Stomach (tissue), 9 donors: ENCODE data around the gene CCND2. TPM values are rescaled to one million over a fixed set of nuclear protein-coding genes. Genes with fewer than 3 reads are reported as not detected.

Source experiments
- DNase-seq, 2 donors: peaks; one replicate each; pipeline versions ENCODE4 v3.0.0 to v3.0.0-alpha.2; 2013 to 2019
- H3K27ac ChIP-seq, 5 donors: fragments of 200-600 bp in 4 of 5; sonication (generic) in 4 of 5; one replicate each; pipeline ENCODE4 v1.5.1; 2013 to 2019; ENCODE audit warnings: mild to moderate bottlenecking in 1 of 5, moderate library complexity in 1 of 5
- H3K27me3 ChIP-seq, 3 donors: fragments of 200-600 bp; sonication (generic); one replicate each; pipeline ENCODE4 v1.5.1; 2017 to 2019; ENCODE audit warnings: mixed run types in 1 of 3
- H3K36me3 ChIP-seq, 4 donors: fragments of 200-600 bp; sonication (generic); 1 replicate in 3 of 4; 2 replicates in 1 of 4; pipeline ENCODE4 v1.5.1; 2016 to 2019
- H3K4me1 ChIP-seq, 4 donors: fragments of 200-600 bp; sonication (generic); one replicate each; pipeline ENCODE4 v1.5.1; 2016 to 2019
- H3K4me3 ChIP-seq, 4 donors: fragments of 200-600 bp; sonication (generic) in 3 of 4; one replicate each; pipeline ENCODE4 v1.5.1; 2016 to 2019; ENCODE audit warnings: mild to moderate bottlenecking in 1 of 4
- H3K9me3 ChIP-seq, 4 donors: fragments of 200-600 bp; sonication (generic); one replicate each; pipeline ENCODE4 v1.5.1; 2016 to 2019
- EP300 ChIP-seq: sonication (generic); formaldehyde crosslinking; IDR thresholded peaks from one replicate; pipeline ENCODE4 v1.6.1; 2017; ENCODE audit warnings: antibody characterized with exemption
- POLR2A ChIP-seq, 4 donors: fragments of 450-650 bp; IDR thresholded peaks; one replicate each; pipeline ENCODE4 v1.6.1; 2016; ENCODE audit warnings: antibody characterized with exemption in 4 of 4, control low read depth in 2 of 4, mild to moderate bottlenecking in 1 of 4, moderate library complexity in 1 of 4
- POLR2AphosphoS5 ChIP-seq, 3 donors: sonication (generic); formaldehyde crosslinking; IDR thresholded peaks; one replicate each; pipeline ENCODE4 v1.6.1; 2016; ENCODE audit warnings: antibody characterized with exemption in 3 of 3
- WGBS, 5 donors: extraction: QIAGEN DNeasy Blood & Tissue Kit in 3 of 5; methylation state at CpG; one replicate each; pipeline versions ENCODE4 v1.1.5 to v1.1.7; 2013 to 2018; 5-methylcytosine and 5-hydroxymethylcytosine counted together
- intact Hi-C: fragments of 100-400 bp; cut with DNase I; formaldehyde crosslinking; loops from one replicate; pipeline ENCODE4 v1.15.1; 2023; ENCODE audit warnings: low total_unique reads
- polyA plus RNA-seq, 3 donors: library from polyadenylated mRNA; stranded (reverse); fragments of 200-250 nt; gene quantifications; one replicate each; pipeline ENCODE4 v1.2.3, GENCODE V29; 2013
- total RNA-seq, 5 donors: library from RNA; depleted of rRNA; stranded (reverse); fragments of >200 nt; gene quantifications; one replicate each; pipeline versions ENCODE4 v1.1.0 to v1.2.3, GENCODE V29; 2014 to 2016
- TF ChIP-seq, protein P1 (sequence below), 7 experiments: fragments of 450-650 bp in 4 of 7; fragments of 200-600 bp in 3 of 7; sonication (generic) in 3 of 7; IDR thresholded peaks; one replicate each; pipeline ENCODE4 v1.5.1; 2016 to 2019; ENCODE audit warnings: antibody characterized with exemption in 7 of 7, control low read depth in 2 of 7, mild to moderate bottlenecking in 1 of 7
- donor health status: healthy with polysubstance abuse.
- donor health status: Bipolar disorder and iron deficiency.
- donor health status: healthy.

Gene CCND2
- total and polyA plus RNA-seq, 8 donors, result 5.5 to 89.0 (median 28.1) TPM

GRCh38 chr12:4256043-4256826, 17.3 kb upstream of the CCND2 start:
- Histone ChIP-seq H3K27me3 (no peaks in the 10 kb centered on the region), H3K4me3 (no peak overlapping the region), H3K27ac (no peak overlapping the region), H3K9me3 (no peaks in the 10 kb centered on the region), H3K4me1 (no peaks in the 10 kb centered on the region), H3K36me3 (no peaks in the 10 kb centered on the region)
- intact Hi-C loops, result no loop called here
- TF ChIP-seq POLR2AphosphoS5 (IDR thresholded peaks at IDR 0.05) (no peak), EP300 (no peak), POLR2A (IDR thresholded peaks at IDR 0.05) (no peak)
- TF ChIP-seq, protein P1, sequence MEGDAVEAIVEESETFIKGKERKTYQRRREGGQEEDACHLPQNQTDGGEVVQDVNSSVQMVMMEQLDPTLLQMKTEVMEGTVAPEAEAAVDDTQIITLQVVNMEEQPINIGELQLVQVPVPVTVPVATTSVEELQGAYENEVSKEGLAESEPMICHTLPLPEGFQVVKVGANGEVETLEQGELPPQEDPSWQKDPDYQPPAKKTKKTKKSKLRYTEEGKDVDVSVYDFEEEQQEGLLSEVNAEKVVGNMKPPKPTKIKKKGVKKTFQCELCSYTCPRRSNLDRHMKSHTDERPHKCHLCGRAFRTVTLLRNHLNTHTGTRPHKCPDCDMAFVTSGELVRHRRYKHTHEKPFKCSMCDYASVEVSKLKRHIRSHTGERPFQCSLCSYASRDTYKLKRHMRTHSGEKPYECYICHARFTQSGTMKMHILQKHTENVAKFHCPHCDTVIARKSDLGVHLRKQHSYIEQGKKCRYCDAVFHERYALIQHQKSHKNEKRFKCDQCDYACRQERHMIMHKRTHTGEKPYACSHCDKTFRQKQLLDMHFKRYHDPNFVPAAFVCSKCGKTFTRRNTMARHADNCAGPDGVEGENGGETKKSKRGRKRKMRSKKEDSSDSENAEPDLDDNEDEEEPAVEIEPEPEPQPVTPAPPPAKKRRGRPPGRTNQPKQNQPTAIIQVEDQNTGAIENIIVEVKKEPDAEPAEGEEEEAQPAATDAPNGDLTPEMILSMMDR (IDR thresholded peaks at IDR 0.05), result no peak
- whole genome bisulfite sequencing, 5 donors, result 74 to 81% (median 80%) methylated on average over 2 of the region's 2 CpGs
- no peak for DNase-seq

DNA sequence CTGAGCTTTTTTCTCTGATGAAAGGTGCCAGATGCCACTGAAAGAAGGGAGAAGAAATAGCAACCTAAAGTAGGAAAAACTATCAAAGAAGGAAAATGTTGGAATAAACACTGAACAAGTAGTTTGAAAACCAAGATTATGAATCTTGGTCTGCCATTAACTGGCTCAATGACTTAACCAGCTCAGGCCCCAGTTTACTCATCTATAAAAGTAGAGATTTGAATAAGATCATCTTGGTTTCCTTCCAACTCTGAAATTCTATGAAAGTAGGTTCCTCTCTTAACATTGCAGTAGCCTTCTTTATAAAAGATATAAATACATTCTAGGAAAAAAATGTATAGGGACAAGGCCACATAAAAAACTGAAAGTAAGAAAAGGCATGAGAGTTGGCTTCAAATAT, 16.1 kb upstream of the CCND2 start:
- no peaks in the 10 kb centered on the region for H3K27me3 ChIP-seq
- H3K9me3 ChIP-seq, result no peaks in the 10 kb centered on the region
- H3K27ac ChIP-seq, result no peak overlapping the region
- intact Hi-C loops, result no loop called here
- H3K4me3 ChIP-seq, result no peak overlapping the region
- no peaks in the 10 kb centered on the region for H3K36me3 ChIP-seq
- H3K4me1 ChIP-seq, result no peaks in the 10 kb centered on the region
- TF ChIP-seq, protein P1 (IDR thresholded peaks at IDR 0.05), result no peak
- TF ChIP-seq POLR2AphosphoS5 (IDR thresholded peaks at IDR 0.05) (no peak), POLR2A (IDR thresholded peaks at IDR 0.05) (no peak), EP300 (no peak)
- DNase-seq, result no peak

DNA sequence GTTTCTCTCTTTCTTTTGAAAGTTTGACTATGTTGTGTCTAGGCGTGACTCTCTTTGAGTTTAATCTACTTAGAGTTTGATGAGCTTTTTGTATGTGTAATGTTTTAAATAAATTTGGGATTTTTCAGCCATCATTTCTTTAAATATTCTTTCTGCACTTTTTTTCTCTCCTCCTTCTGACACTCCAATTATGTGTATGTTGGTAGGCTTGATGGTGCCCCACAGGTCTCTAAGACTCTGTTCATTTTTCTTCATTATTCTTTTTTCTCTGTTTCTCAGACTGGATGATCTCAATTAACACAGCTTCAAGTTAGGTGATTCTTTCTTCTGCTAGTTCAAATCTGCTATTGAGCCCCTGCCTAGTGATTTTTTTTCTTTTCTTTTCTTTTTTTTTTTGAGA, 14.5 kb upstream of the CCND2 start:
- no peak overlapping the region for H3K4me3 ChIP-seq

DNA sequence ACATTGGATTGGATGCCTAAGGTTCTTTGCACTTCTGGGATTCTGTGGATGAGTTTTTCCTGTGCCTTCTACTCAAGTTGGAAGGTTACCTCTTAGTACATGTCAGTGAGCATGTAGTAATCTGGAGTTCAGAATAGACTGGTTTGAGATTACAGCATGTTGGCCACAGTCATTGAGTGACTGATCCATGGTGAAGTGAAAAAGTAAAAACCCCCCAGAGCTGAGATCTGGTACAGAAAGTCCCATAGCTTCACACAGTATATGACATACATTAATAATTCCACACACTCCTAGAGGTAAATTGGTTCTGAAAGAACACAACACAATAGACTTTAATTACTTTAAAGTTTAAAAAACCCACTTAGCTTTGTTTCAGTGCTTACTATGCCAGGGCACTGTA, 11.9 kb upstream of the CCND2 start:
- intact Hi-C loops, result no loop called here
- DNase-seq, result no peak
- no peak for TF ChIP-seq POLR2AphosphoS5 (IDR thresholded peaks at IDR 0.05)
- no peak for TF ChIP-seq EP300
- no peak for TF ChIP-seq POLR2A (IDR thresholded peaks at IDR 0.05)
- TF ChIP-seq, protein P1 (IDR thresholded peaks at IDR 0.05), result no peak

More for the DNA sequence above, 14.5 kb upstream of the CCND2 start:
- Histone ChIP-seq H3K36me3 (no peaks in the 10 kb centered on the region), H3K27ac (no peak overlapping the region), H3K27me3 (peaks cover 0 to 4% (median 0%) of the 10 kb centered on the region in 3 donors), H3K9me3 (no peaks in the 10 kb centered on the region), H3K4me1 (no peaks in the 10 kb centered on the region)
- 79 to 97% (median 86%) methylated on average over 1 of the region's 1 CpG for WGBS, 5 donors
- intact Hi-C loops, result no loop called here
- TF ChIP-seq, protein P1 (IDR thresholded peaks at IDR 0.05), result no peak
- TF ChIP-seq POLR2A (IDR thresholded peaks at IDR 0.05) (no peak), EP300 (no peak), POLR2AphosphoS5 (IDR thresholded peaks at IDR 0.05) (no peak)
- no peak for DNase-seq

More for the DNA sequence above, 11.9 kb upstream of the CCND2 start:
- Histone ChIP-seq H3K27ac (no peak overlapping the region), H3K4me1 (no peaks in the 10 kb centered on the region), H3K4me3 (no peak overlapping the region), H3K36me3 (no peaks in the 10 kb centered on the region), H3K27me3 (peaks cover 0 to 24% (median 0%) of the 10 kb centered on the region in 3 donors), H3K9me3 (no peaks in the 10 kb centered on the region)
